ENCODE results near the gene SEPHS1. TPM values are rescaled to one million over a fixed set of nuclear protein-coding genes. Genes with fewer than 3 reads are reported as not detected.

The SEPHS1 gene
- total and polyA plus RNA-seq, 2 of the 8 experiments (the other 6 are each of a cell fraction or from before 2014, with no cell fraction given), result 270 to 683 TPM

DNA sequence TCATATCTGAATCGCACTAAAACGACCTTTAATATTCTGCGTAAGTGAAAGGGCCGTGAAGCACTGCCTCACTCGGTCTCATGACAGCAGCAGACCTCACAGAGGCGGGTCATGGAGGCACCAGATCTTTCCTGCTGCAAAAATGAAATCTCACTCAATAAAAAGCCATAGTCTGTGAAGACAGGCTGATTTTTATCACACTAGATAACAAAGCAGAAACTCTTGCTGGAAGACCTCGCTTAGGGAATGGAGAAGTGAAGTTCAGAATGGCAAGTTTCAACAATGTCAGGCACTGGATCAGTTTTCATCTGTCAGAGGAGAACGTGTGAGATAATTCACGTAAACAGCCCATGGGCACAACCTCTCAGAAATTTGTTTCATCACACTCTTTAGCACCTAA lies 8.0 kb downstream of the SEPHS1 start:
- H4K8ac ChIP-seq (ENCODE audit: extremely low read depth, insufficient read depth, low read length), result no peak overlapping the region
- no peak overlapping the region for H4K91ac ChIP-seq (replicated peaks; ENCODE audit: insufficient read length, low read length)
- no peak overlapping the region for H3K4me3 ChIP-seq (ENCODE audit: extremely low read depth in 1 of 4, insufficient read depth in 2 of 4, low read depth in 3 of 4, low read length in 4 of 4)
- peak overlapping the region in 1 of 2 experiments; percentile 20; a peak in 1 of 4 replicates for H3K4me2 ChIP-seq (ENCODE audit: insufficient read depth in 1 of 2, low read depth in 2 of 2, low read length in 2 of 2)
- H2AFZ ChIP-seq (ENCODE audit: low read length), result no peak overlapping the region
- POLR2A ChIA-PET (ENCODE audit: partially characterized antibody), result interaction anchor here (1.6 to 5.3 kb wide), 4 partner anchors 11 to 44 kb away, joined by 3 to 78 read pairs (median 31); no protein-coding TSS in a partner anchor
- H3K79me1 ChIP-seq (ENCODE audit: low read depth, low read length), result peaks cover 3% of the 10 kb centered on the region; the same call in 1 of the 2 replicates
- 88% methylated on average over 9 of the region's 9 CpGs; no CpG with 5 or more reads in 1 of the 2 experiments for WGBS, 2 experiments (ENCODE audit: extremely low coverage in 1 of 2, insufficient coverage in 1 of 2, insufficient read length in 1 of 2, insufficient replicate concordance in 2 of 2, low coverage in 1 of 2, low lambda C conversion rate in 2 of 2, missing lambda C conversion rate in 1 of 2)
- no peak overlapping the region for H2BK5ac ChIP-seq (ENCODE audit: low read depth, low read length)
- H3K23ac ChIP-seq (ENCODE audit: insufficient read length), result no peak overlapping the region
- no peak for DNase-seq (ENCODE audit: low read depth in 1 of 2, low spot score in 2 of 2)
- CTCF ChIA-PET (ENCODE audit: partially characterized antibody), result interaction anchor here (0.6 to 3.7 kb wide), 3 partner anchors 12 to 62 kb away, joined by 3 to 22 read pairs (median 3); no protein-coding TSS in a partner anchor
- no peak overlapping the region for H2AK5ac ChIP-seq (ENCODE audit: low read depth, low read length)
- H3K9ac ChIP-seq (replicated peaks in 1 of 4; ENCODE audit: extremely low read depth in 1 of 4, low read depth in 3 of 4, low read length in 3 of 4), result no peak overlapping the region
- H3K4ac ChIP-seq (replicated peaks; ENCODE audit: insufficient read length, low read depth, low read length), result no peak overlapping the region
- H3K9me3 ChIP-seq (ENCODE audit: insufficient read depth in 2 of 2, low read depth in 1 of 2, low read length in 1 of 2), result no peaks in the 10 kb centered on the region
- H3K27ac ChIP-seq (ENCODE audit: low read depth, low read length), result no peak overlapping the region
- no peak overlapping the region for H2BK20ac ChIP-seq (ENCODE audit: low read length)
- peaks cover 3 to 20% (median 10%) of the 10 kb centered on the region in 4 experiments; a peak in 6 of 7 replicates for H3K4me1 ChIP-seq (replicated peaks in 1 of 4; ENCODE audit: control insufficient read depth in 3 of 4, insufficient read depth in 4 of 4, low read length in 3 of 4)
- H3K56ac ChIP-seq (replicated peaks; ENCODE audit: insufficient read length, low read depth, low read length), result no peak overlapping the region
- H3K36me3 ChIP-seq (ENCODE audit: control insufficient read depth in 2 of 4, insufficient read depth in 4 of 4, low read length in 3 of 4), result peaks cover 12 to 89% (median 36%) of the 10 kb centered on the region in 4 experiments
- TF ChIP-seq GTF2F1 (IDR thresholded peaks at IDR 0.05; ENCODE audit: borderline replicate concordance, low read depth, low read length) (no peak), KDM4A (IDR thresholded peaks at IDR 0.05; ENCODE audit: low read depth, low read length, severe bottlenecking) (no peak), TEAD4 (IDR thresholded peaks at IDR 0.05; ENCODE audit: low read depth, low read length) (no peak), ATF3 (IDR thresholded peaks at IDR 0.05; ENCODE audit: insufficient read depth, low read depth, low read length) (no peak), SP1 (IDR thresholded peaks at IDR 0.05; ENCODE audit: low read depth, low read length) (no peak), RXRA (IDR thresholded peaks at IDR 0.05; ENCODE audit: insufficient read depth, low read depth, low read length) (no peak), ZNF274 (IDR thresholded peaks at IDR 0.05; ENCODE audit: borderline replicate concordance, extremely low read depth, low read length) (no peak), ASH2L (IDR thresholded peaks at IDR 0.05; ENCODE audit: low read length) (no peak), KDM5A (IDR thresholded peaks at IDR 0.05; ENCODE audit: low read length) (no peak), BACH1 (IDR thresholded peaks at IDR 0.05; ENCODE audit: low read length) (no peak), TAF7 (optimal IDR thresholded peaks at IDR 0.05; ENCODE audit: borderline replicate concordance, low read depth, low read length) (no peak), CHD2 (IDR thresholded peaks at IDR 0.05; ENCODE audit: low read length) (no peak)
- TF ChIP-seq, protein P1, sequence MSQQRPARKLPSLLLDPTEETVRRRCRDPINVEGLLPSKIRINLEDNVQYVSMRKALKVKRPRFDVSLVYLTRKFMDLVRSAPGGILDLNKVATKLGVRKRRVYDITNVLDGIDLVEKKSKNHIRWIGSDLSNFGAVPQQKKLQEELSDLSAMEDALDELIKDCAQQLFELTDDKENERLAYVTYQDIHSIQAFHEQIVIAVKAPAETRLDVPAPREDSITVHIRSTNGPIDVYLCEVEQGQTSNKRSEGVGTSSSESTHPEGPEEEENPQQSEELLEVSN (IDR thresholded peaks at IDR 0.05), result no peak
- no peak overlapping the region for H2BK15ac ChIP-seq (ENCODE audit: low read length)
- H3K14ac ChIP-seq (ENCODE audit: insufficient read length), result no peak overlapping the region
- peaks cover 43 to 97% of the 10 kb centered on the region in 2 experiments for H3K79me2 ChIP-seq (ENCODE audit: control insufficient read depth in 1 of 2, insufficient read depth in 2 of 2, low read length in 2 of 2)
- H3K23me2 ChIP-seq (ENCODE audit: low read depth, low read length), result 0 out of 2 replicates have a peak, but pooled peaks cover 3% of the 10 kb centered on the region
- H3K18ac ChIP-seq (ENCODE audit: extremely low read depth, low read length), result no peak overlapping the region
- FAIRE-seq, result peak; percentile 28
- peaks cover 16 to 32% of the 10 kb centered on the region in 2 experiments for H4K20me1 ChIP-seq (replicated peaks in 1 of 2; ENCODE audit: control insufficient read depth in 1 of 2, insufficient read depth in 2 of 2, low read length in 2 of 2)
- no peak overlapping the region for H2BK120ac ChIP-seq (replicated peaks; ENCODE audit: low read depth, low read length)
- no peaks in the 10 kb centered on the region for H3K27me3 ChIP-seq (replicated peaks in 1 of 4; ENCODE audit: control insufficient read depth in 3 of 4, extremely low read depth in 1 of 4, insufficient read depth in 3 of 4, low read length in 3 of 4)
- no peak overlapping the region for H4K5ac ChIP-seq (ENCODE audit: insufficient read length, low read depth, low read length)
- H2BK12ac ChIP-seq (ENCODE audit: low read depth, low read length), result no peak overlapping the region

Data from H1 (cell line).